GM18870 (cell line): Measurements from ENCODE around the gene IL17B.
A peak's percentile ranks its signal among the peaks of the same experiment; 100 is the strongest.
"Not testable (repeated sequence)": the region's sequence is repeated elsewhere in the genome, so short reads cannot be mapped to it uniquely, and the experiment has no call there.

ENCODE experiments used
- ATAC-seq: cut with Tn5 transposase; IDR thresholded peaks from one replicate; pipeline ENCODE4 v1.9.1; 2021; ENCODE audit warnings: moderate library complexity; ENCODE audit not compliant: unreplicated experiment

Gene IL17B

GRCh38 chr5:149403923-149404745, 25.0 kb upstream of the IL17B start:
- ATAC-seq, result no peak

- no peak for ATAC-seq
These were observed 23.2 kb upstream of the IL17B start for GRCh38 chr5:149402291-149402690.

- no peak for ATAC-seq
These were observed 22.0 kb upstream of the IL17B start for GRCh38 chr5:149401051-149401450.

- ATAC-seq, result no peak
These were observed 21.2 kb upstream of the IL17B start for GRCh38 chr5:149400304-149400703.

GRCh38 chr5:149399775-149400174, 20.7 kb upstream of the IL17B start:
- no peak for ATAC-seq

GRCh38 chr5:149398747-149399266, 19.7 kb upstream of the IL17B start:
- ATAC-seq, result not testable (repeated sequence)

- no peak for ATAC-seq
These were observed 18.4 kb upstream of the IL17B start for GRCh38 chr5:149397530-149397929.

- not testable (repeated sequence) for ATAC-seq
These were observed 15.9 kb upstream of the IL17B start for GRCh38 chr5:149394996-149395395.

- ATAC-seq, result no peak
These were observed 13.6 kb upstream of the IL17B start for GRCh38 chr5:149392718-149393117.

- no peak for ATAC-seq
These were observed 12.4 kb upstream of the IL17B start for GRCh38 chr5:149391524-149391923.

GRCh38 chr5:149391076-149391475, 12.0 kb upstream of the IL17B start:
- not testable (repeated sequence) for ATAC-seq

- no peak for ATAC-seq
These were observed 10.7 kb upstream of the IL17B start for GRCh38 chr5:149389552-149390495.

GRCh38 chr5:149388498-149389190, 9.6 kb upstream of the IL17B start:
- ATAC-seq, result no peak

- no peak for ATAC-seq
These were observed 8.9 kb upstream of the IL17B start for GRCh38 chr5:149387982-149388381.

- ATAC-seq, result no peak
These were observed 8.1 kb upstream of the IL17B start for GRCh38 chr5:149387081-149387631.

GRCh38 chr5:149386166-149386565, 7.1 kb upstream of the IL17B start:
- ATAC-seq, result no peak

GRCh38 chr5:149383399-149383798, 4.3 kb upstream of the IL17B start:
- no peak for ATAC-seq

GRCh38 chr5:149382517-149383220, 3.6 kb upstream of the IL17B start:
- ATAC-seq, result no peak

GRCh38 chr5:149381986-149382338, 2.9 kb upstream of the IL17B start:
- peak; percentile 57 for ATAC-seq
